RWPE1 (cell line): ENCODE results near the gene SLC44A2.
A peak's percentile ranks its signal among the peaks of the same experiment; 100 is the strongest.

ENCODE experiments used
- CTCF ChIA-PET: fragments of 350-600 bp; sonication (Branson Sonifier 250); formaldehyde crosslinking; extraction: SDS; loops from one replicate; lab custom pipeline; 2021; lab: Yijun Ruan, JAX
- POLR2A ChIA-PET: fragments of 400-600 bp; formaldehyde crosslinking; extraction: SDS; loops from one replicate; lab custom pipeline; 2020; ENCODE audit warnings: antibody characterized with exemption; ENCODE audit not compliant: low non-redundant PET; lab: Yijun Ruan, JAX
- DNase-seq: peaks from one replicate; pipeline ENCODE4 v3.0.0; 2012; ENCODE audit warnings: low spot score
- H3K27ac ChIP-seq: fragments of 450-650 bp; 2 replicates; pipeline ENCODE4 v1.5.1; 2017
- TF ChIP-seq, protein P1 (sequence below): fragments of 450-650 bp; conservative IDR thresholded peaks from 2 replicates; pipeline ENCODE4 v1.5.1; 2017; ENCODE audit warnings: low read depth, mild to moderate bottlenecking

Gene SLC44A2

DNA sequence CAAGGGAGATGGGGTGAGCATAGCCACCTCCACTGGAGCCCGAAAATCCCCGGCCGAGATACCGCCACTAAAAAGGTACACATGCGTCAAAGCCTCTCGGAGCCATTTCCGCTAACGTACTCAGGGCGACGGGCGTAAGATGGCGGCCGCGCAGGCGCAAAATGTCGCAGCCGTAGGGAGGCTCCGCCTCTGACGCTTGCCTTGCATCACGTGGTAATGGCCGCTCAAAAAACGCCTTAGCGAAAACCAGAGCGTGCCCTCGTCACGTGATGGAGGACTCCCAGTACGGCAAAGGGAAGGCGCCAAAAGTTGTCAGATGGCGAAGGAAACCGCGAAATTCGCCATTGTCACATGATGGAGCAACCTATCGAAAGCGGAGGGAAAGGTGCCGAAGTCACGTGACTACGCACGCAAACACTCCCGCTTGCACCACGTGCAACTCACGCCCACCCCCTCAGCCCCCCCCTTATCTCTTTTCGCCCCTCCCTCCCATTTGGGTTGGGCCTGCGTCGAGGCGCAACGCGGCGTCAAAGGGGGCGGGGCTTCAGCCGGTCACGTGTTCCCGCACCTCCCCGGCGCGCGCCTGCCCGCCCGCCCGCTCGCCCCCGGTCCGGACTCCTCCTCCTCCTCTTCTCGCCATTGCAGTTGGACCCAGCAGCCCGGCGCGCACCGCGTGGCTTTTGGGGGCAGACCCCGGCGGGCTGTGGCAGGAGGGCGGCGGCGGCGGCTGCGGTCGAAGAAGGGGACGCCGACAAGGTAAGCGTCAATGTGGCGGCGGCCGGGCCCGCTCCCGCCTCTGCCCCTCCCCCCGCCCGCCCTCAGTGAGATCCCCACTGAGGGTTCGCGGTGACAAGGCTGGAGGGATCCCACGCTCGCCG, 28.6 kb downstream of the SLC44A2 start, which contains the start of gene ILF3:
Gene ILF3, plus strand, starts transcription at position 615 of the 878 bp plus-strand sequence. CDS start 16,260 bp downstream, outside the sequence.
- TF ChIP-seq, protein P1, sequence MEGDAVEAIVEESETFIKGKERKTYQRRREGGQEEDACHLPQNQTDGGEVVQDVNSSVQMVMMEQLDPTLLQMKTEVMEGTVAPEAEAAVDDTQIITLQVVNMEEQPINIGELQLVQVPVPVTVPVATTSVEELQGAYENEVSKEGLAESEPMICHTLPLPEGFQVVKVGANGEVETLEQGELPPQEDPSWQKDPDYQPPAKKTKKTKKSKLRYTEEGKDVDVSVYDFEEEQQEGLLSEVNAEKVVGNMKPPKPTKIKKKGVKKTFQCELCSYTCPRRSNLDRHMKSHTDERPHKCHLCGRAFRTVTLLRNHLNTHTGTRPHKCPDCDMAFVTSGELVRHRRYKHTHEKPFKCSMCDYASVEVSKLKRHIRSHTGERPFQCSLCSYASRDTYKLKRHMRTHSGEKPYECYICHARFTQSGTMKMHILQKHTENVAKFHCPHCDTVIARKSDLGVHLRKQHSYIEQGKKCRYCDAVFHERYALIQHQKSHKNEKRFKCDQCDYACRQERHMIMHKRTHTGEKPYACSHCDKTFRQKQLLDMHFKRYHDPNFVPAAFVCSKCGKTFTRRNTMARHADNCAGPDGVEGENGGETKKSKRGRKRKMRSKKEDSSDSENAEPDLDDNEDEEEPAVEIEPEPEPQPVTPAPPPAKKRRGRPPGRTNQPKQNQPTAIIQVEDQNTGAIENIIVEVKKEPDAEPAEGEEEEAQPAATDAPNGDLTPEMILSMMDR = no peak
- ChIA-PET POLR2A (no interaction called here), CTCF (no interaction called here)
- peak; percentile 97 for DNase-seq
- H3K27ac ChIP-seq = peak within 1 kb of the TSS; percentile 89

DNA sequence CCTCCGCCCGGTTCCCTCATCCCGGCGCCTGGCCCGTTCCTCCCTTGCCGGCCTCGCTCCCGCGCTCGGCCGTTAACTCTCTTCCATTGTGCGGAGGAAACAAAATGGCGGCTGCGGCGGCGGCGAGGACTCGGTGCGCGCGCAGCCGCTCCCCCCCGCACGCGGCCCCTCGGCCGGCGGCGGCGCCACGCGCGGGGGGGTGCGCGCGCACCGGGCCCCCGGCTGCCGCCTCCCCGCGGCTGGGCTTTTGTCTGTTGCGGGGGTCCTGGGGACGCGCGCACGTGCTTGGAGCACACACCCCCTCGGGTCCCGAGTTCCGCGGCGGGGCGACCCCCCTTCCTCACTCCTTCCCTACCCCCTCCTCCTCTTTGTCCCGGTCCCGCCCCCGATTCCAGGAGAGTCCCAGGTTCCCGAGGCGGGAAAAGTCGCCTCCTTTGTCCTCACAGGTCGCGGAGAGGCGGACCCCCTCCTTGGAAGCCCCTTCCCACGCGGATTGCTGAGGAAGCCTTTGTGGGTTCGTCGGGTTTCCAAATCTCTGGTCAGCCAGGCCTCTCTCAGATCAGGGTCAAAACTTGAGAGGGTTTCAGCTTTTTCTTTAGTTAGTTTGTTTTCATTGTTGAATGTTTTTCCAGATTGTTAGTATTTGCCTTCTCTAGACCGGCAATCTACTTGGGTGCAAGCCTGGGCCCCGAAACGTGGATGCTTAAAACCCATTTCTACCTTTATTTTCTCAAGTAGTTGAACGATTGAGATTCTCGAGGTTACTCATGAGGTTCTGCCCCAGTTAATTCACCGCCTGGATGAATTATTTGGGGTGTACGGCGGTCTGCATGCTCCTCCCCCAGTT, 29.5 kb downstream of the SLC44A2 start:
- CTCF ChIA-PET = interaction anchor here (0.6 to 1.4 kb wide), 2 partner anchors 74 to 148 kb away, joined by 3 to 4 read pairs; no protein-coding TSS in a partner anchor
- POLR2A ChIA-PET = interaction anchor here (1.2 kb wide), 1 partner anchor 312 kb away, joined by 3 read pairs; no protein-coding TSS in a partner anchor
- peak overlapping the region; percentile 89 for H3K27ac ChIP-seq
- TF ChIP-seq, protein P1 = no peak
- DNase-seq = peak; percentile 66

DNA sequence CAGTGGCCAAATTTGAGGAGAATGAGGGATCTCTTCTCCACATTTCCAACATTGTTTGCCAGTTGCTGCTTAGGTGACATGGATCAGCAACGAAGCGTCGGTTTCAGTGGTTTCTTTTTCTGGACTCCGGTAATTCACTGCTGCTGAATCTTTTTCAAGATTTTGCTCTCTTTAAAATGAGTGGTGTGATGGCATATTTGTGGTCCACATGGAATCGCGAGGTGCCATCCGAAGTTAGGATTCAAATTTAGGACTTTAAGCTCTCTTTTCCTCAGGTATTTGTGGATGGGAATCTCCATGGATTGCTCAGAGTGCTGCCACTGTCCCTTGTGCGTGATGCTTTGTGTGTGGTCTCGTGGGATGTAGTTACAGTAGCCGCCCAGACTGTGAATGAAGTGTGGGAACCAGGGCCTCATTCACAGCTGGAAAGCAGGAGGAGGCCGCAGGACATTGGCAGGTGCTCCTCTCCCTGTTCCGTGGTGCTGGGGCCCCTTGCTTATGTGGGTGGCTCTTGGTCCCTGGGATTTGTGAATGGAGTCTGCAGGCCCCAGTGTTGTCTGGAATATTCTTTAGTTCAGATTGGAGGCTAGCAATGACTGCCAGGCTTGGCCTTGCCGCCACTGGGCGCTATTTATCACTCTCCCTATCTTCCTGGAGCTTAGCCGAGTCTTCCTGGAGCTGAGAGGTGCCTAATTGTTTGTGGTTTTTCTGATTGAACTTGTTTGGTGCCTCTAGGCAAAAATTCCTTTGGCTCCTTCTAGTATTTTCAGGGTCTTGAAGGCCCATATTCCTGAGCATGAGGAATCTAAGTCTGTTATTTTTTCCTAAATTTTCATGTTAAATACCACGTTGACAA, 30.3 kb downstream of the SLC44A2 start:
- POLR2A ChIA-PET = interaction anchor here (1.2 kb wide), 1 partner anchor 311 kb away, joined by 3 read pairs; no protein-coding TSS in a partner anchor
- CTCF ChIA-PET = interaction anchor here (0.5 to 1.4 kb wide), 4 partner anchors 11 to 149 kb away, joined by 3 to 4 read pairs (median 4); no protein-coding TSS in a partner anchor
- TF ChIP-seq, protein P1 = no peak
- H3K27ac ChIP-seq = peak overlapping the region; percentile 89
- DNase-seq = no peak

DNA sequence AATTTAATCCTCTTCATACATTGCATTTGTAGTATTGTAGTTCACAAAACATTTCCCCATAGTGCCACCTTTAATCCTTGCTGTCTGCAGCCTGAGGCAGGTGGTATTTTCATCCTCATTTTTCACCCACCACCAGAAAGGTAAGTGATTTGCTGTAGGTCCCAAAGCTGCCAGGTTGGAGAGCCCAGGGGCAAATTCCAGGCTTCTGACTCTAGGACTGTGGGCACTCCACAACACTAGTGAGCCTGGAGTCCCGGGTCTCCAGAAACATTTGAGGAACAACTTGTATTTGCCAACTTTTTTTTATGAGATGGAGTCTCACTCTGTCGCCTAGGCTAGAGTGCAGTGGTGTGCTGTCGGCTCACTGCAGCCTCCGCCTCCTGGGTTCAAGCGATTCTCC, 35.0 kb downstream of the SLC44A2 start:
- TF ChIP-seq, protein P1 = no peak
- peak overlapping the region; percentile 37; the same call in 1 of the 2 replicates for H3K27ac ChIP-seq
- POLR2A ChIA-PET = no interaction called here
- DNase-seq = no peak
- CTCF ChIA-PET = no interaction called here

DNA sequence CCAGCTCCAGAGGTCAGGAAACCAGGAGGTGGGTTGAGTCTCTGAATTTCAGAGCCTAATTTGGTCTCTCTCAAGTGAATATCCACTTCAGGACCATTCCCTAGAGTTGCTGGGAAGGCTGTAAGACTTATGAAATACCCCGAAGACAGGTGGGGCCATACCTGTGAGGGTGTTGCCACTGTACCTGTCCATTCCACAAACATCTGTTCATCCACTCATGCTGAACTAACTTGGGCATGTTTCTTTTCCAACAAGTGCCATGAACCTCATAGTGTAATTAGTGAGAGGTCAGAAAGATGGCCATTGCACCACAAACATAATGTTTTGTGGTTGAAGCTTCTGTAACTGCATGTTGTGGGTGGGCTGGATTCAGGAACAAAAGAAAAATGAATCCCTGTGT, 36.6 kb downstream of the SLC44A2 start:
- CTCF ChIA-PET = interaction anchor here (0.6 kb wide), 2 partner anchors 15 to 27 kb away, joined by 3 to 4 read pairs; no protein-coding TSS in a partner anchor

More for the DNA sequence above, 36.6 kb downstream of the SLC44A2 start:
- H3K27ac ChIP-seq = no peak overlapping the region
- POLR2A ChIA-PET = no interaction called here
- no peak for DNase-seq
- TF ChIP-seq, protein P1 = no peak
